Kidney epithelial cell (primary cell): ENCODE measurements around the gene RET. TPM values are rescaled to one million over a fixed set of nuclear protein-coding genes. Genes with fewer than 3 reads are reported as not detected.

Experiments
- DNase-seq: peaks from one replicate; pipeline ENCODE4 v3.0.0-alpha.2; 2010; ENCODE audit warnings: low read depth
- H3K27me3 ChIP-seq: 2 replicates; pipeline ENCODE4 v1.6.0; 2011; ENCODE audit warnings: low read length; ENCODE audit not compliant: control insufficient read depth, insufficient read depth
- H3K36me3 ChIP-seq: 2 replicates; pipeline ENCODE4 v1.5.1; 2011; ENCODE audit warnings: low read length; ENCODE audit not compliant: control insufficient read depth, insufficient read depth
- H3K4me3 ChIP-seq: 2 replicates; pipeline ENCODE4 v1.5.1; 2011; ENCODE audit warnings: low read depth, mild to moderate bottlenecking, control low read depth, low read length
- total RNA-seq: library from RNA; depleted of rRNA; stranded (reverse); fragments of >200 nt; gene quantifications from 2 replicates; pipeline ENCODE4 v1.2.3, GENCODE V29; 2015
- TF ChIP-seq, protein P1 (sequence below): IDR thresholded peaks from 2 replicates; pipeline ENCODE4 v1.5.1; 2011; ENCODE audit warnings: mild to moderate bottlenecking, moderate library complexity, low read length, control low read depth, inconsistent platforms; ENCODE audit not compliant: insufficient read depth, poor library complexity, severe bottlenecking

The RET gene
- total RNA-seq, 1 donor from 2014 or later, result 3.7 TPM

DNA sequence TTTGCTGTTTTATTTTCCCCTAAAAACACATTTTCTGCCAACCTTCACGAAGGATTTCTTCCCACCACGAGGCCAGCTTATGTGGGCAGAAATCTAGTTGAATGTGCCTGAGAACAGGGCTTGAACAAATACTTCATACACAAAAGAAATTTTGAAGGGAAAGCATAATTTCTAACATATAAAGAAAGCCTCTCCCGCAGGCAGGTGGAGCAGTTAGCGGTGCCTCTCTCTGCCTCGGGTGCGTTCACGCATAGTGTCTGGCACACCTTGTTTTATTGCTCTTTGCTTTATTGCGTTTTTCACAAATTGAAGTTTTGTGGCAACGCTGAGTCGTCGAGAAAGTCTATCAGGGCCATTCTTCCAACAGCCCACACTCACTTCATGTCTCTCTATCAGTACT, 54.4 kb downstream of the RET start:
- DNase-seq, result no peak
- H3K27me3 ChIP-seq, result peaks cover 1% of the 10 kb centered on the region
- no peak overlapping the region for H3K4me3 ChIP-seq
- H3K36me3 ChIP-seq, result no peaks in the 10 kb centered on the region
- TF ChIP-seq, protein P1, sequence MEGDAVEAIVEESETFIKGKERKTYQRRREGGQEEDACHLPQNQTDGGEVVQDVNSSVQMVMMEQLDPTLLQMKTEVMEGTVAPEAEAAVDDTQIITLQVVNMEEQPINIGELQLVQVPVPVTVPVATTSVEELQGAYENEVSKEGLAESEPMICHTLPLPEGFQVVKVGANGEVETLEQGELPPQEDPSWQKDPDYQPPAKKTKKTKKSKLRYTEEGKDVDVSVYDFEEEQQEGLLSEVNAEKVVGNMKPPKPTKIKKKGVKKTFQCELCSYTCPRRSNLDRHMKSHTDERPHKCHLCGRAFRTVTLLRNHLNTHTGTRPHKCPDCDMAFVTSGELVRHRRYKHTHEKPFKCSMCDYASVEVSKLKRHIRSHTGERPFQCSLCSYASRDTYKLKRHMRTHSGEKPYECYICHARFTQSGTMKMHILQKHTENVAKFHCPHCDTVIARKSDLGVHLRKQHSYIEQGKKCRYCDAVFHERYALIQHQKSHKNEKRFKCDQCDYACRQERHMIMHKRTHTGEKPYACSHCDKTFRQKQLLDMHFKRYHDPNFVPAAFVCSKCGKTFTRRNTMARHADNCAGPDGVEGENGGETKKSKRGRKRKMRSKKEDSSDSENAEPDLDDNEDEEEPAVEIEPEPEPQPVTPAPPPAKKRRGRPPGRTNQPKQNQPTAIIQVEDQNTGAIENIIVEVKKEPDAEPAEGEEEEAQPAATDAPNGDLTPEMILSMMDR, result no peak

GRCh38 chr10:43131906-43132305, 55.0 kb downstream of the RET start:
- Histone ChIP-seq H3K36me3 (no peaks in the 10 kb centered on the region), H3K4me3 (no peak overlapping the region), H3K27me3 (no peaks in the 10 kb centered on the region)
- TF ChIP-seq, protein P1, result no peak
- DNase-seq, result no peak

- TF ChIP-seq, protein P1, result no peak
- Histone ChIP-seq H3K36me3 (no peaks in the 10 kb centered on the region), H3K27me3 (no peaks in the 10 kb centered on the region), H3K4me3 (no peak overlapping the region)
- no peak for DNase-seq
These were observed 56.3 kb downstream of the RET start for GRCh38 chr10:43132867-43133787.

GRCh38 chr10:43134126-43134905, 57.4 kb downstream of the RET start:
- no peak for DNase-seq
- H3K36me3 ChIP-seq, result no peaks in the 10 kb centered on the region
- H3K4me3 ChIP-seq, result no peak overlapping the region
- TF ChIP-seq, protein P1, result no peak
- H3K27me3 ChIP-seq, result no peaks in the 10 kb centered on the region

DNA sequence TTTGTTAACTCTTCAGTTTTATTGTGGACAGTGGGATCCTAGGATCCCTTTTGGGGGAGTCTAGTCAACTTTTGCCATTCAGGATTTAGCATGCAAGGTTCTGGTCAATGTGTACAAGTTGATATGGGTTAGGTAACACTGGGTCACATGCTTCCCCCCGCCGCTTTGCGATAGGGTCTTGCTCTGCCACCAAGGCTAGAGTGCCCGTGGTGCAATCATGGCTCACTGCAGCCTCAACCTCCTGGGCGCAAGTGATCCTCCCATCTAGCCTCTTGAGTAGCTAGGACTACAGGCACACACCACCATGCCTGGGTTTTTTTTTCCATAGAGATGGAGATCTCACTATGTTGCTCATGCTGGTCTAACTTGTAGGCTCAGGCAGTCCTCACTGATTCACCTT, 58.2 kb downstream of the RET start:
- no peak for DNase-seq
- TF ChIP-seq, protein P1, result no peak
- no peaks in the 10 kb centered on the region for H3K36me3 ChIP-seq
- H3K27me3 ChIP-seq, result no peaks in the 10 kb centered on the region
- no peak overlapping the region for H3K4me3 ChIP-seq
